IPS-NIHi7 (cell line): ENCODE results near the gene ALDH2.
A peak's percentile ranks its signal among the peaks of the same experiment; 100 is the strongest.
"Not testable (repeated sequence)": the region's sequence is repeated elsewhere in the genome, so short reads cannot be mapped to it uniquely, and the experiment has no call there.

Experiments
- DNase-seq: peaks from one replicate; pipeline ENCODE4 v3.0.0; 2012; ENCODE audit warnings: mixed read lengths; ENCODE audit errors: extremely low spot score

The ALDH2 gene

DNA sequence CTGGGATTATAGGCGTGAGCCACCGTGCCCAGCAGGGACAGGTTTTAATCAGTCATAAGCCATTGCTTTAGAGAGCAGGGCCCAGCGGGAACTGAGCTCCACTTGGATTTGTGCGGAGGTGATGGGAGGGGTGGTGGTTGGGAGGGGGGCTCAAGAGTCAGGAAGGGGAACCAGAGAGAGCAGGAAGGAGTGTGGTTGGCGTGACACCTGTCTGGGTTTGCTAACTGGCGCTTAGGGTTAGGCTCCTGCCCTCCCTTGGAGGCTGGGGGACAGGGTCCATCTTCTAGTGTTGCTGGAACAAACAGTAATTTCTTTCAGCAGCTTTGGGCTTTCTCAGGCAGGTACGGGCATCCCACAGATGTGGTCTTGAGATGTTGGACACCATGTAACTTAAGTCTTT lies 7.5 kb upstream of the ALDH2 start:
- no peak for DNase-seq

- no peak for DNase-seq
These were observed 6.7 kb upstream of the ALDH2 start for GRCh38 chr12:111759991-111760390.

GRCh38 chr12:111761099-111761498 lies 5.6 kb upstream of the ALDH2 start:
- no peak for DNase-seq

DNA sequence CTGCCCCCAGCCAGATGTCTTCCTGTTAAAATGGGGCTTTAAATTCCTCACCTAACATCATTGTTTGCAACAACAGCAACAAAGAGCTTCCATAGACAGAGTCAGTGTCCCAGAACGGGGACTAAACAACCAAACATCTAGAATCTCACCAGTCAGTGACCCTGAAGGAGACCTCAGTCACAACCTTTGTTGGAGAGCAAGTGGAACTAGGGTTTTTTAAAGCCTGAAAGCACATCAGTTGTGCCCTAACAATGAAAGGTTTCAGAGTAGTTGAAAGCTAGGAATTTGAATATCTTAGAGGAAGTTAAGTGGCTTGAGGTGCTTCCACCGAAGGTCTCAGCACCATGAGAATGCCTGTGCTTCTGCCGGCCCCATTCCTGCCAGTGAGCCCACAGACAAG lies 5.0 kb upstream of the ALDH2 start:
- no peak for DNase-seq

DNA sequence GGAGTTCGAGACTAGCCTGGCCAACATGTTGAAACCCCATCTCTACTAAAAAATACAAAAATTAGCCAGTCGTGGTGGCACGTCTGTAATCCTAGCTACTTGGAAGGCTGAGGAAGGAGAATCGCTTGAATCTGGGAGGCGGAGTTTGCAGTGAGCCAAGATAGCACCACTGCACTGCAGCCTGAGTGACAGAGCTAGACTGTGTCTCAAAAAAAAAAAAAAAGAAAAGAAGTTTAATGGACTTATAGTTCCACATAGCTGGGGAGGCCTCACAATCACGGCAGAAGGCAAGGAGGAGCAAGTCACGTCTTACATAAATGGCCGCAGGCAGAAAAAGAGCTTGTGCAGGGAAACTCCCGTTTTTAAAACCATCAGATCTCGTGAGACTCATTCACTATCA lies 3.2 kb upstream of the ALDH2 start:
- not testable (repeated sequence) for DNase-seq

DNA sequence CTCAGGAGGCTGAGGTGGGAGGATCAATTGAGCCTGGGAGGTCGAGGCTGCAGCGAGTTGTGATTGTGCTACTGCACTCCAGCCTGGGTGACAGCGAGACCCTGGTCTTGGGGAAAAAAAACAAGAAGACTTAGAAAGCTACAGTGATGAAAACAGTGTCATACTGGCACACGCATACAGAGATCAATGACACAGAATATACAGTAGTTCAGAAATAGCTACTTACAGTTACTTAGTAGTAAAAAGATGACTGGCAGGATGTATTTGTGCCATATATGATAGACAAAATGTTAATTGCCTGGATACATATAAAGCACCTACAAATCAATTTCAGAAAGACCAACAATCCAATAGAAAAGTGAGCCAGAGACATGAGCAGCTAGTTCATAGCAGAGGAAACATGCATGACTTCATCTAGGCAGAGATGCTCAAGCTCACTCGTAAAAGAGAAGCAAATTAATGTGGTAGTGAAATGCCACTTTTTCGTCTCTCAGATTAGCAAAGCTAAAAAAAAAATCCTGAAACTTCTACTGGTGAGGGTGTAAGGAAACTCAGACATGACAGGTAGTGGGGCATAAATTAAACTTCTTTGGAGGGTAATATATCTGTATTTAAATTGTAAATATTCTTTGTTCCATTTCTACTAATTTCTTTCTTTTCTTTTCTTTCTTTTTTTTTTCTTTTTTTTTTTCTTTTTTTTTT lies 2.5 kb upstream of the ALDH2 start:
- DNase-seq = no peak

- peak; percentile 49 for DNase-seq
These were observed 827 bp downstream of the ALDH2 start for GRCh38 chr12:111767362-111768158.

DNA sequence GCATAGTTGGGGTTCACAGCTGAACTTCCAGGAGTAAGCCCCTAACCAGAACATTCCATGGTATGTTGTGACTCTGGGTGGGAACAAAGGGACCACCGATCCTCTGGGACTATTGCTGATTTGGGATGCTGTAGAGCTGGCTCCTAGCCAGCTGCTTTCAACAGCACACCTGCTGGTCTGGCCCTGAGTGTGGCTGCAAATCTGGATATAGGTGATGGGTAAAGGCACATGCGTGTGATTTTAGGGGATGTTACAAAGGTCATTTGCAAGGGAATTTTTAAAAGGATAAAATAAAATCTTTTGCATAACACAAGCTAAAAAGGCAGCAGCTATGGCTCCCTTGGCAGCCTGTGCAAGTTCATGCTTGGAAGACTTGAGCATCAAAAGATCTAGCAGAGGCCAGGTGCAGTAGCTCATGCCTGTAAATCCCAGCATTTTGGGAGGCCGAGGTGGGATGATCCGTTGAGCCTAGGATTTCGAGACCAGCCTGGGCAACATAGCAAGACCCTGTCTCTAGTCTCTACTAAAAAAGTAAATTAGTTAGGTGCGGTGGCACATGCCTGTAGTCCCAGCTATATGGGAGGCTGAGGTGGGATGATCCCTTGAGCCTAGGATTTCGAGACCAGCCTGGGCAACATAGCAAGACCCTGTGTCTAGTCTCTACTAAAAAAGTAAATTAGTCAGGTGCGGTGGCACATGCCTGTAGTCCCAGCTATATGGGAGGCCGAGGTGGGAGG lies 1.6 kb downstream of the ALDH2 start:
- DNase-seq = no peak

DNA sequence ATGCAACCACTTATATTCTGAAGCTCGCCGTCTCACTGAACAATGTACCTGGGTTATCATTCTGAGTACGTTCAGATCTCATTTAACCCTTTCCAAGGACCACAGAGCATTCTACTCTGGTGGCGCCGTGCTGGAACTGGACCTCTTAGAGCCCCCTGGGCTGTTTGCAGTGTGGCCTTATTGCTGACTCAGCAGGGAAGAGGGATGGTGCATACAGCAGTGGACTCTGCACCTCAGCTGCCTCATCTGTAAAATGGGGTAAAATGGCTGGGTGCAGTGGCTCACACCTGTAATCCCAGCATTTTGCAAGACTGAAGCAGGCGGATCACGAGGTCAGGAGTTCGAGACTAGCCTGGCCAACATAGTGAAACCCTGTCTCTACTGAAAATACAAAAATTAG lies 2.9 kb downstream of the ALDH2 start:
- DNase-seq = no peak

DNA sequence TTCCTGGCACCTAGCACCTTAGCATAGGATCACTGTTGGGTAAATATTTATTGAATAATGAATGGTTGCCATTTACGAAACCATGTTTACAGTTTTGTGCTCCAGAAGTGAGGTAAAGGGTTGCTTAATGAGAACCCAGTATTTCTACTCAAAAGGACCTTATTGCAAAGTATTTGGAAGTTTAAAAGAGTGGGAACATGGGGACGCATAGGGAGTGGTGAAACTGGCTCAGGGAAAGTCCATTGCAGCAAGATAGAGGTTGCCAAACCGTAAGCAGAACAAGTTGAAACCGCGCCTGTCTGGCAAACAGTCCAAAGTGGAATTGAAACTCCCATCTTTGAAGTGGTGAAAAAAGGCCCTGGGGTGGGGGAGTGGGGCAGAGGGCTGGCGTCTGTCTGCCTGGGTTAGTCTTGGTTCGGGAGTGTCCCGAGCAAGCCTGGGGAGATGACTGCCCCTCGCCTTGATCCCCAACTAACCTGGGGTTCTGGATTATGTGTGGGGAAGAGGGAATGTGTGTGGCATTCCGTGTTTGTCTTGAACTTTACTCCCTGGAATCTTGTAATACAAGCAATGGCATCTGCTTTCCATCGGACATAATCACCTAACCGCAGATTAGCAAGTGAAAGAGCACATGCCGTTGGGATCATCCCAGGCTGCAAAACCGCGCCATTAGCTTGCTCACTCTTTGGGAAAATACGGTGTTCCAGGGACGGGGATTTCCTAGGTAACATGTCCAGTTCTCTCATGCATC lies 7.2 kb downstream of the ALDH2 start:
- DNase-seq = no peak

DNA sequence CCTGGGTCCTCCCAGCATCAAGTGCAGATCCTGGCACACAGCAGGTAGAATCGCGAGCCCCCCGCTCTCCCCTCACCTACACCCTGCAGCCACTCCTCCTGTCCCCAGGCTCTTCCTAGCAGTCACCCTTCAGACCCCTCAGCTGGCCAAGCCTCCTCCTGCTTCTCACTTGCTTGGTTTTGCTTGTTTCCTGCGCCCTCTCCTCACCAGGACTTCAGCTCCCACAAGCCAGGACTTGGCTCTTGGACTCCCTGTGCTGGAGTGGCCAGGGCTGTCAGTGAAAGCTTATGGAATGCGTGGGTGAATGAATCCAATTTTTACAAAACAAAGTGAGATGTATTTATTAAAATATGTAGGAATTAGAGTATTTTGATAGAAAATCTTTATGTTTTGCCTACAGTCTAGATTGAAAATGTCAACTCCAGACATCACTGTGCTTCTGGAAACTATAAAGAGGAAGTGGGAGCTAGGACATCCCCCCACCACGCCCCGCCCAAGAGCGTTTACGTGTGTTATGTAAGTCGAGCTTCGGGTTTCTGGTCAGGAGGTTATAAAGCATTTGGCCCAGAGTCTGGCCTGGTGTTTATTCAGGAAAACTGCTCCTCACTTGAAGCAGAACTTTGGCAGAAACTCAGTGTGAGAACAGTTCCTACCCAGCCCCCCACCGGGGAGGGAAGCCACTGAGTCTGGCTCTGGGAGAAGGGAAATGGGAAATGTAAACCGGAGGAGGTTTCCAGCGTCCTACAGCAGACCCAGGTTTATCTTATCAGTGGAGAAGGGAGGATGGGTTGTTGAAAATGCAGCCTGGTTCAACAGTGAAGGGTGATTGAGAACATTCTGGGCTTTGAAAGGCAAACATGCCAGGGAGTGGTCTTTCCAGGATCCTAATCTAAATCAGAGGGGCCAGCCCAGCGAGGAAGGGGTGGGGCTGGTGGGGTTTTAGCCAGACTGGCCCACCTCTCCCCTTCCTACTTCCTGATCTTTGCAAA lies 8.8 kb downstream of the ALDH2 start:
- DNase-seq = no peak

DNA sequence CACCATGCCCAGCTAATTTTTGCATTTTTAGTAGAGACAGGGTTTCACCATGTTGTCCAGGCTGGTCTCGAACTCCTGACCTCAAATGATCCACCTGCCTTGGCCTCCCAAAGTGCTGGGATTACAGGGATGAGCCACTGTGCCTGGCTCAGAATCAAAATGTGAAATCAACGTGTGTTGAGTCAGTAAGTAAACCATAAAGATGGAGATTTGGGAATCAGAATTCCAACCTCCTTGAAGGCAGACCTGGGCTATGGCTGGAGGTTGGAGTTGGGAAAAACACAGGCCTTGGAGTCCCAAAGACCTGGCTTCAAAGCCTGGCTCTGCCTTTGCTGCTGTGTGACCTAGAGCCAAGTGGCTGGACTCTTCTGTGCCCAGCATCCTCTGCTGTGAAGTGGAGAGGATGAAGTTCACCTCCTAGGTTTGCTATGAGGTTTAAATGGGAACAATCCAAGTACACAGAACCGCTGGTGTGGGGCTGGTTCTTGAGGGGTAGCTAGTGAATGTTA lies 10.2 kb downstream of the ALDH2 start:
- DNase-seq = no peak

GRCh38 chr12:111777345-111778045 lies 10.8 kb downstream of the ALDH2 start:
- DNase-seq = no peak

- DNase-seq = no peak
These were observed 13.4 kb downstream of the ALDH2 start for GRCh38 chr12:111780166-111780565.

- DNase-seq = no peak
These were observed 13.9 kb downstream of the ALDH2 start for GRCh38 chr12:111780615-111781014.

- DNase-seq = no peak
These were observed 14.4 kb downstream of the ALDH2 start for GRCh38 chr12:111781085-111781658.

GRCh38 chr12:111783046-111783445 lies 16.3 kb downstream of the ALDH2 start:
- DNase-seq = peak; percentile 5

DNA sequence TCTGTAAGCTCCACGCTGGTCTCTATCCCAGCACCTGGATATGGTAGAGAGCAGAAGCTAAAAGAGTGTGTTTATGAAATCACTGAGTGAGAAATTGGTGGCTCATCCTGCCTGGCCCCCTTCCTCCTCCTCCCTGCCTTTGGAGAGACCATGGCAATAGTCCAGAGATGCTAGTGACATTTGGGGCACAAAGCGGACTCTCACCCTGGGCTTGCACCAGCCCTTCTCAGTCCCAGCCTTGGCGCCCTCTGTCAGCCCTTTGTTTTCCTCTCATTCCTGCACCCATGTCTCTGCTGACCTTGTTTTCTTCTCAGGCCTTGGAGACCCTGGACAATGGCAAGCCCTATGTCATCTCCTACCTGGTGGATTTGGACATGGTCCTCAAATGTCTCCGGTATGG lies 18.2 kb downstream of the ALDH2 start:
- DNase-seq = no peak

DNA sequence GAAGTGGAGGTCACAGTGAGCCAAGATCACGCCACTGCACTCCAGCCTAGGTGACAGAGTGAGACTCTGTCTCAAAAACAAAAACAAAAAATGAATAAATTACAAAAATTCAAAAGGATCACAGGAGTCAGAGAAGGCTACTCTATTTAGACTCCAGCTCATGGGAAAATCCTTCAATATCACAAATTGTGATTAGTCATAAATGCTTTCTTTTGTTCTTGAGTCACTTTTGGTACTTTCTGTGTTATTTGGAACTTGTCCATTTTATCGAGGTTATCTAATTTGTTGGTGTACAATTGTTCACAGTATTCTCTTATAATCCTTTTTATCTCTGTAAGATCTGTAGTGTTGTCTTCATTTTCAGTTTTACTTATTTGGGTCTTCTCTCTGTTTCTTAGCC lies 18.9 kb downstream of the ALDH2 start:
- DNase-seq = no peak
